ENCODE results near the gene SLC16A4. TPM values are rescaled to one million over a fixed set of nuclear protein-coding genes. Genes with fewer than 3 reads are reported as not detected.
A peak's percentile ranks its signal among the peaks of the same experiment; 100 is the strongest.
"Not testable (repeated sequence)": the region's sequence is repeated elsewhere in the genome, so short reads cannot be mapped to it uniquely, and the experiment has no call there.

SLC16A4 gene
- total RNA-seq, 1 donor from 2014 or later = 0.44 TPM

- peak; percentile 95 for ATAC-seq
Observed at GRCh38 chr1:110407260-110408210, 16.7 kb upstream of the SLC16A4 start, which contains the start of gene LAMTOR5. Gene LAMTOR5 (minus strand): TSS chr1:110407694. CDS start chr1:110407620, 74 bp downstream.

- ATAC-seq = peak; percentile 44
Observed at GRCh38 chr1:110406407-110406806, 15.6 kb upstream of the SLC16A4 start.

GRCh38 chr1:110404401-110404800 lies 13.6 kb upstream of the SLC16A4 start:
- no peak for ATAC-seq

- no peak for ATAC-seq
Observed at GRCh38 chr1:110403805-110404204, 13.0 kb upstream of the SLC16A4 start.

GRCh38 chr1:110396259-110396958 lies 5.6 kb upstream of the SLC16A4 start:
- not testable (repeated sequence) for ATAC-seq

- ATAC-seq = no peak
Observed at GRCh38 chr1:110394493-110394820, 3.6 kb upstream of the SLC16A4 start.

- ATAC-seq = peak; percentile 71
Observed at GRCh38 chr1:110393691-110394492, 3.1 kb upstream of the SLC16A4 start.

GRCh38 chr1:110393286-110393685 lies 2.5 kb upstream of the SLC16A4 start:
- ATAC-seq = no peak

GRCh38 chr1:110390096-110390495 lies 730 bp downstream of the SLC16A4 start:
- no peak for ATAC-seq

GRCh38 chr1:110387048-110387754 lies 3.6 kb downstream of the SLC16A4 start:
- no peak for ATAC-seq

GRCh38 chr1:110385369-110385768 lies 5.5 kb downstream of the SLC16A4 start:
- no peak for ATAC-seq

- peak; percentile 65 for ATAC-seq
Observed at GRCh38 chr1:110384581-110385321, 6.1 kb downstream of the SLC16A4 start.

- ATAC-seq = no peak
Observed at GRCh38 chr1:110383251-110383990, 7.4 kb downstream of the SLC16A4 start.

GRCh38 chr1:110380672-110381283 lies 10.0 kb downstream of the SLC16A4 start:
- ATAC-seq = no peak

- ATAC-seq = no peak
Observed at GRCh38 chr1:110375490-110375889, 15.3 kb downstream of the SLC16A4 start.

GRCh38 chr1:110370827-110371226 lies 20.0 kb downstream of the SLC16A4 start:
- ATAC-seq = peak; percentile 74

GRCh38 chr1:110364221-110364620 lies 26.6 kb downstream of the SLC16A4 start:
- no peak for ATAC-seq

- ATAC-seq = no peak
Observed at GRCh38 chr1:110361856-110362255, 29.0 kb downstream of the SLC16A4 start.

- ATAC-seq = no peak
Observed at GRCh38 chr1:110360431-110360830, 30.4 kb downstream of the SLC16A4 start.

- ATAC-seq = peak; percentile 66
Observed at GRCh38 chr1:110356379-110356778, 34.4 kb downstream of the SLC16A4 start.

All from esophagus mucosa (tissue), 1 donor.